ENCODE data around the gene STK17A. TPM values are rescaled to one million over a fixed set of nuclear protein-coding genes. Genes with fewer than 3 reads are reported as not detected.

STK17A gene
- total RNA-seq, 6 donors from 2014 or later: 18.2 to 78.0 (median 38.6) TPM

DNA sequence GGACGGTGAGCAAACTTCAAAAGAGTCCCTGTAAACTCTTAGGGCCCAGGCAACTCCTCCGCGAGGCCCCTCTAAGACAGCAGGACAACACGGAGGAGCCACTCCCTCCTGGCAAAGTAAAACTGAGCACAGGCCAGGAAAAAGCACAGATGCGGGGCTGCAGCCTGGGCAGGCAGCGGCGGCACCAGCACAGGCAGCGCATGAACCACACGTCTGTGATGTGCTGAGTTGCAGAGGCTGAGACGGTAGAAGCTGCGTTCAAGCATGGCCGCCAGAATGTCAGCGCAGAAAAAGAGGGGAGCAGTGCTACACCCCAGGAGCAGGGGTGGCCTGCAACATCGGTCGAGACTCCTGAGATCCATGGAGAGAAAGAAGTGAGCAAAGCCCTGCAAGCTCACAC is 46.1 kb upstream of the STK17A start:
- Histone ChIP-seq H3K9me3 (no peaks in the 10 kb centered on the region), H3K4me3 (no peak overlapping the region), H3K27me3 (no peaks in the 10 kb centered on the region), H3K4me1 (no peaks in the 10 kb centered on the region), H3K27ac (no peak overlapping the region), H3K36me3 (no peaks in the 10 kb centered on the region)
- DNase-seq: peak in 1 of 2 donors; percentile 39
- TF ChIP-seq POLR2A (IDR thresholded peaks at IDR 0.05): no peak
- peak in 1 of 2 donors; percentile 12 for ATAC-seq (ENCODE audit: low FRiP score in 2 of 2)
- 91 to 95% methylated on average over 15 of the region's 15 CpGs for WGBS, 2 donors

DNA sequence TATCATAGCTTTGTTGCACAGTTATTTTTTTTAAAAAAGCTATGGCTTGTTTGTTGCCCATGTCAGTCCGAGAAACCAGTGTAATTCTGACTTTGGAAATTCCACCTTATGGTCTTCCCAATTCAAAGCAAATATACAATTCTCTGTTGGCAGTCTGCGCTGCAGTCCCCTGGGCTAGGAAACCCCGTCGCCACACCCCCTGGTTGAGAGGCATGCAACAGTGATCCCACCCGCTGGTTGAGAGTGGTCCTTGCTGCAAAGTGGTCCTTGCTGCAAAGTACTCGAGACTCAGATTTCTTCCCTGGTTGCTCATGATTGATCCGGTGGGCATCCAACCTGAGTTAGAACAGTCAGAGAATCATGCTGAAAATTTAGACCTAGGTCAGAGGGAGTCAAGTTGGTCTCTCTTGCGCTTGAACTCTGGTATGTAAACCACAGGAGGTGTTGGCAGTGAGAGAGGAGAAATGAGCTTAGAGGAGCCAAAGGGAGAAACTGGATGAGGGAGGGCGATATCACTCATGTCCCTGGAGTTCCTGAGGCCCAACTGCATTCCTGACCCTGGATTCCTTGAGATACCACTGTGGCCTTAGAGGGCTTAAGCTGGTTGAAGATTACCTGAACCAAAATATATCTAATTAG is 45.0 kb upstream of the STK17A start:
- no peaks in the 10 kb centered on the region for H3K36me3 ChIP-seq
- H3K27ac ChIP-seq: no peak overlapping the region
- H3K9me3 ChIP-seq: no peaks in the 10 kb centered on the region
- ATAC-seq (ENCODE audit: low FRiP score in 2 of 2) (no peak), DNase-seq (no peak)
- no peak overlapping the region for H3K4me3 ChIP-seq
- no peaks in the 10 kb centered on the region for H3K27me3 ChIP-seq
- no peaks in the 10 kb centered on the region for H3K4me1 ChIP-seq
- WGBS, 2 donors: 77 to 80% methylated on average over 7 to 9 of the region's 9 CpGs
- TF ChIP-seq POLR2AphosphoS5 (IDR thresholded peaks at IDR 0.05): no peak

DNA sequence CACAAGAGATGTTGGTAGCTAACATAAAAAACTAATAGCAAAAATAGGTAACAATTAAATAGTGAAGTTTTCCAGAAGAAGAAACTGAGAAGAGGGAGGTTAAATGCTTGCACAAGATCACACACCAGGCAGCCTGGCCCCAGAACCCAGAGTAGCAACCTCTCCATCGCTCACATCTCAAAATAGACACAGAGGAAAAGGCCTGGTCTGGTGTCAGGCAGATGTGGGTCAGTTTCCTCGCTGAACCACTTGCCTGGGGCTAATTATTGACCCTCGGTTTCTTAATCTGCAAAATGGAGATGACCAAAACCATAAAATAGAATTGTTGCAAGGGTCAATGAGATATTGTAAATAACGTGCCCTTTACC is 44.5 kb upstream of the STK17A start:
- H3K36me3 ChIP-seq: no peaks in the 10 kb centered on the region
- 84 to 88% methylated on average over 4 of the region's 4 CpGs for WGBS, 2 donors
- no peak for ATAC-seq (ENCODE audit: low FRiP score in 2 of 2)
- TF ChIP-seq, protein P1, sequence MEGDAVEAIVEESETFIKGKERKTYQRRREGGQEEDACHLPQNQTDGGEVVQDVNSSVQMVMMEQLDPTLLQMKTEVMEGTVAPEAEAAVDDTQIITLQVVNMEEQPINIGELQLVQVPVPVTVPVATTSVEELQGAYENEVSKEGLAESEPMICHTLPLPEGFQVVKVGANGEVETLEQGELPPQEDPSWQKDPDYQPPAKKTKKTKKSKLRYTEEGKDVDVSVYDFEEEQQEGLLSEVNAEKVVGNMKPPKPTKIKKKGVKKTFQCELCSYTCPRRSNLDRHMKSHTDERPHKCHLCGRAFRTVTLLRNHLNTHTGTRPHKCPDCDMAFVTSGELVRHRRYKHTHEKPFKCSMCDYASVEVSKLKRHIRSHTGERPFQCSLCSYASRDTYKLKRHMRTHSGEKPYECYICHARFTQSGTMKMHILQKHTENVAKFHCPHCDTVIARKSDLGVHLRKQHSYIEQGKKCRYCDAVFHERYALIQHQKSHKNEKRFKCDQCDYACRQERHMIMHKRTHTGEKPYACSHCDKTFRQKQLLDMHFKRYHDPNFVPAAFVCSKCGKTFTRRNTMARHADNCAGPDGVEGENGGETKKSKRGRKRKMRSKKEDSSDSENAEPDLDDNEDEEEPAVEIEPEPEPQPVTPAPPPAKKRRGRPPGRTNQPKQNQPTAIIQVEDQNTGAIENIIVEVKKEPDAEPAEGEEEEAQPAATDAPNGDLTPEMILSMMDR (IDR thresholded peaks at IDR 0.05): no peak
- TF ChIP-seq POLR2AphosphoS5 (IDR thresholded peaks at IDR 0.05) (no peak), POLR2A (IDR thresholded peaks at IDR 0.05) (no peak), EP300 (IDR thresholded peaks at IDR 0.05) (no peak)
- DNase-seq: no peak
- no peak overlapping the region for H3K4me3 ChIP-seq
- H3K9me3 ChIP-seq: no peaks in the 10 kb centered on the region
- no peaks in the 10 kb centered on the region for H3K4me1 ChIP-seq
- H3K27me3 ChIP-seq: no peaks in the 10 kb centered on the region
- no peak overlapping the region for H3K27ac ChIP-seq

DNA sequence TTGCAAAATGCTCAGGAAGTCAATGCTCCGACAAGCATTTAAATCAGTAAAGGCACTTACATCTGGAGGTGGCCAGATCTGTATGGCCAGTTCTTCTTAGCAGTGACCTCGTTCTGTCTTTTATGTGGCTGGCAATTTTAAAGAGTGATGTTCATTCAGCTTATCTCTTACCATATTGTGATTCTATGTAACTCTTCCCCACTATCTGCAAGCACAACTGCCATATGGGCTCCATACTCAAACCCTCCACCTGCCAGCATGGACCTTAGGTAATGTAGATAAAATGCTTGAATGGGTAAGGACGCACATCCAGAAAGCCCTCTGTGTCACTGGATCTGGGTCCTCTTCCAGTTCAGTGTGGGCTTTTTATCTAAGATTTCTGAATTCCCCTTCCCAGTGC is 42.4 kb upstream of the STK17A start:
- TF ChIP-seq POLR2A (IDR thresholded peaks at IDR 0.05) (no peak), EP300 (IDR thresholded peaks at IDR 0.05) (no peak), POLR2AphosphoS5 (IDR thresholded peaks at IDR 0.05) (no peak)
- TF ChIP-seq, protein P1 (IDR thresholded peaks at IDR 0.05): no peak
- ATAC-seq (ENCODE audit: low FRiP score in 2 of 2): no peak

DNA sequence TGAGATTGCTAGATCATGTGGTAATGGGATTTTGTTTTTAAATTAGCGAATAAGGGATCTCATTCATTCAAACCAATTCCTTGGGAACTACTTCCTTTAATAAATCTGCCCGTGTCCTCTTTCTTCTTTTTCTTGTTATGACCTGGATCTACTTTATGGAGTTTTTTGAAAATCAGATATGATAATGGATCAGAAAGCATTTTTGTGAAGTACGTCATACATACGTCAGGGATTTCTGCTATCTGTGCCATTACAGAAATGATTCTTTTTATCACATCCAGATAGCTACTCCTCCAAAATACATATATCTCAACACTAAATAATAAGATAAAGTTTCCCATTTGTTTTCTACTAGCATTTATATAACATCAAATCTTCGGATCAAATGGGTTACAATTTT is 40.2 kb upstream of the STK17A start:
- H3K27ac ChIP-seq: no peak overlapping the region
- ATAC-seq (ENCODE audit: low FRiP score in 2 of 2): no peak
- H3K27me3 ChIP-seq: no peaks in the 10 kb centered on the region
- no peaks in the 10 kb centered on the region for H3K9me3 ChIP-seq
- 87 to 95% methylated on average over 5 of the region's 5 CpGs for WGBS, 2 donors
- no peak overlapping the region for H3K4me3 ChIP-seq
- H3K4me1 ChIP-seq: no peaks in the 10 kb centered on the region
- no peaks in the 10 kb centered on the region for H3K36me3 ChIP-seq
- no peak for TF ChIP-seq POLR2AphosphoS5 (IDR thresholded peaks at IDR 0.05)
- TF ChIP-seq POLR2A (IDR thresholded peaks at IDR 0.05): no peak
- TF ChIP-seq, protein P1 (IDR thresholded peaks at IDR 0.05): no peak
- no peak for TF ChIP-seq EP300 (IDR thresholded peaks at IDR 0.05)
- no peak for DNase-seq

More for the DNA sequence above, 42.4 kb upstream of the STK17A start:
- H3K27me3 ChIP-seq: no peaks in the 10 kb centered on the region
- no peaks in the 10 kb centered on the region for H3K4me1 ChIP-seq
- H3K27ac ChIP-seq: no peak overlapping the region
- DNase-seq: no peak
- no peaks in the 10 kb centered on the region for H3K36me3 ChIP-seq
- H3K4me3 ChIP-seq: no peak overlapping the region
- WGBS, 2 donors: 88 to 91% methylated on average over 3 of the region's 3 CpGs
- no peaks in the 10 kb centered on the region for H3K9me3 ChIP-seq

DNA sequence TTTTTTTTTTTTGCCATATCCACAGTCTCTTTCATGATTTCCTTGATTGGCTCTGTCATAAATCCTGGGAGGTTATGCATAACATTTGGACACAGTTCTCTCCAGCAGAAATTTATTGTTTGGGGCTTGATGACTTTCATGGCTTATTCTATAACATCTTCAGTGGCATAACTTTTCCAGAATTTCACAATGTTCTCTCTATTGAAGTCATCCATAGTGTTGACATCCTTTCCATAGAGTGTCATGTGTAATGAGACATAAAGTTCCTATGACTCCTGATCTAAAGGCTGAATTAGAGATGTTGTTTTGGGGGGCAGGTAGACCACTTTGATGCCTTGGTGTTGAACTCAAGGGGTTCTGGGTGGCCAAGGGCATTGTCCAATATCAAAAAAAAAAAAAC is 36.7 kb upstream of the STK17A start:
- no peak for DNase-seq
- no peak overlapping the region for H3K27ac ChIP-seq
- H3K36me3 ChIP-seq: no peaks in the 10 kb centered on the region
- H3K9me3 ChIP-seq: no peaks in the 10 kb centered on the region
- no peak for TF ChIP-seq POLR2A (IDR thresholded peaks at IDR 0.05)
- TF ChIP-seq EP300 (IDR thresholded peaks at IDR 0.05): no peak
- H3K4me1 ChIP-seq: no peaks in the 10 kb centered on the region
- H3K4me3 ChIP-seq: no peak overlapping the region
- no peak for ATAC-seq (ENCODE audit: low FRiP score in 2 of 2)
- no peaks in the 10 kb centered on the region for H3K27me3 ChIP-seq

Data from upper lobe of left lung (tissue), 6 donors.